H1 (cell line): ENCODE measurements around the gene TXNRD2. TPM values are rescaled to one million over a fixed set of nuclear protein-coding genes. Genes with fewer than 3 reads are reported as not detected.

Experiments used
- ASH2L ChIP-seq: fragments of 200-600, 300-600 bp; sonication (generic); IDR thresholded peaks from one replicate; pipeline ENCODE4 v1.7.1; 2017; ENCODE audit warnings: low read length
- ZNF274 ChIP-seq: IDR thresholded peaks from 2 replicates; pipeline ENCODE4 v1.7.0; 2012; ENCODE audit warnings: low read length, borderline replicate concordance; ENCODE audit errors: extremely low read depth
- polyA plus RNA-seq, 7 experiments: library from polyadenylated mRNA; depleted of rRNA in 3 of 7; stranded (reverse) in 5 of 7; unstranded in 2 of 7; fragments of >200 nt in 5 of 7; fragments of 200-250 nt in 2 of 7; gene quantifications; 1 replicate in 5 of 7; 2 replicates in 1 of 7; 4 replicates in 1 of 7; pipeline versions ENCODE4 v1.2.1 to v1.2.3, GENCODE V29; 2011 to 2013; ENCODE audit warnings: missing spikeins in 2 of 7, mixed read lengths in 2 of 7
- total RNA-seq: library from RNA; stranded (reverse); fragmentation: NEBNext Ultra II Directional; extraction: Animal tissue kit (Norgen Biotek cat#: 25700); gene quantifications from 2 replicates; pipeline ENCODE4 v1.2.1, GENCODE V29; 2021
- TF ChIP-seq, protein P1 (sequence below): IDR thresholded peaks from 2 replicates; pipeline ENCODE4 v1.6.1; 2011; ENCODE audit warnings: low read length, improper control_type of control experiment

Gene TXNRD2
- total and polyA plus RNA-seq, 2 of the 8 experiments (the other 6 are each of a cell fraction or from before 2014, with no cell fraction given), result 14.8 to 21.9 TPM

DNA sequence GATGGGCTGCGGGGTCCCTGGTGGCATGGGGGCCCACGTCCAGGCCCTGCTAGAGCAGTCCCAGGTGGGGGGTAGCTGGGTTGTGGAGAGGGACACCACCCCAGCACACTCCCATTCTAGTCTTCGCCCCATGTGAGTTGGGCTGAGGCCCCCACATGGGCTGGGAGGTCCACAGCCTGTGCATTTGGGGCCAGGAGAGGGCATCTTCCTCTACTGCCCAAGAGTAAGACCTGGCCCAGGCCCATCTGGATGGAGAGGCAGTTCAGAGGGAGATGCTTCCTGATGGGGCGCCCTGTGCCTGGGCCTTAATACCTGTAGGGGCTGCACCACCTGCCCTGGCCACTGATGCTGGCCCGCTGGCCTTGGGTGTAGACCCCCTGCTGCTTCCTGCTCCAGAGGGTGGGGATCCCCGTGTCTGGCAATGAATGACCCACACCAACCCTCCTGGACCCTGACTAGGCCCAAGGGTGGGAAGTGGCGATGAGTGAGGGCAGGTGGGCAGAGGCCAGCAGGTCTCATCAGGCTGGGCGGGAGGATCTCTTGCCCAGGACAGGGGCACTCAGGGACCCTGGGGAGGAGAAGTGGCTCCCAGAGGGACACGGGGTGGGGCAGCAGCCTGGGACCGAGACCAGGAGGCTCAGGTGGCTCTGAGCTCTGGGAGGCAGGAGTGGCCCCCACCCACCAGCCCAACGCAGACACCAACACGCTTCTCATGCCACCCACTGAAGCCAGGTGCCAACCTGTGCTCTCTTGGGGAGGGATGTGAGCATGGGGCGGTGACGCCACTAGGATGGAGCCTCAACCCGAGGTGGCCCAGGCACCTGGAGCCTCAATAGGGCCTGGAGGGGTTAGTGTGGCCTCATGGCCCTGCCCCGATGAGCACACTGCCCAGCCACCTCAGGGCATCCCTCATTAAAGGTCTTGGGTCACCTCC is 69.5 kb downstream of the TXNRD2 start (continued):
- TF ChIP-seq, protein P1, sequence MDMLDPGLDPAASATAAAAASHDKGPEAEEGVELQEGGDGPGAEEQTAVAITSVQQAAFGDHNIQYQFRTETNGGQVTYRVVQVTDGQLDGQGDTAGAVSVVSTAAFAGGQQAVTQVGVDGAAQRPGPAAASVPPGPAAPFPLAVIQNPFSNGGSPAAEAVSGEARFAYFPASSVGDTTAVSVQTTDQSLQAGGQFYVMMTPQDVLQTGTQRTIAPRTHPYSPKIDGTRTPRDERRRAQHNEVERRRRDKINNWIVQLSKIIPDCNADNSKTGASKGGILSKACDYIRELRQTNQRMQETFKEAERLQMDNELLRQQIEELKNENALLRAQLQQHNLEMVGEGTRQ, result no peak
- TF ChIP-seq ZNF274 (no peak), ASH2L (no peak)
- TF ChIP-seq, all 59 proteins: peak for 0
